HG03139 (cell line): Measurements from ENCODE around the gene KRT34.
"Not testable (repeated sequence)": the region's sequence is repeated elsewhere in the genome, so short reads cannot be mapped to it uniquely, and the experiment has no call there.

Source experiments
- ATAC-seq: cut with Tn5 transposase; IDR thresholded peaks from one replicate; pipeline ENCODE4 v1.9.1; 2021; ENCODE audit not compliant: unreplicated experiment

KRT34 gene

DNA sequence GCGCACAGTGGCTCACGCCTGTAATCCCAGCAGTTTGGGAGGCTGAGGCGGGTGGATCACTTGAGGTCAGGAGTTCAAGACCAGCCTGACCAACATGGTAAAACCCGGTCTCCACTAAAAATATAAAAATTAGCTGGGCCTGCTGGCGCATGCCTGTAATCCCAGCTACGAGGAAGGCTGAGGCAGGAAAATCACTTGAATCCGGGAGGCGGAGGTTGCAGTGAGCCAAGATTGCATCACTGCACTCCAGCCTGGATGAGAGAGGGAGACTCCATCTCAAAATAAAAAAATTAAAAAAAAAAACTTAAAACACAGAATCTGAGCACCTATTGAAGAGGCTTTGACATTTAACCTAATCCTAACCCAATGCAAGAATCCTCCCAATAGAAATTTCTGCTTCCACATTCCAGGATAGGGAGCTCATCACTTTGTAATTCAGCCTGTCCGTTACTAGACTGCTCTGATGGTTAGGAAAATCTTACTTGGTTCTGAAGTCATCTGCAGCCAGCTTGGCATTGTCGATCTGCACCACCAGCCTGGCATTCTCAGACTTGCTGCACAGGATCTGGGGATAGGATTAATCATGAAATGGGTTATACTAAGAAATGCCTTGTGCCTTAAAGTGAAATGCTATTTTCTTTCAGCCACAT, 14.6 kb downstream of the KRT34 start:
- no peak for ATAC-seq

DNA sequence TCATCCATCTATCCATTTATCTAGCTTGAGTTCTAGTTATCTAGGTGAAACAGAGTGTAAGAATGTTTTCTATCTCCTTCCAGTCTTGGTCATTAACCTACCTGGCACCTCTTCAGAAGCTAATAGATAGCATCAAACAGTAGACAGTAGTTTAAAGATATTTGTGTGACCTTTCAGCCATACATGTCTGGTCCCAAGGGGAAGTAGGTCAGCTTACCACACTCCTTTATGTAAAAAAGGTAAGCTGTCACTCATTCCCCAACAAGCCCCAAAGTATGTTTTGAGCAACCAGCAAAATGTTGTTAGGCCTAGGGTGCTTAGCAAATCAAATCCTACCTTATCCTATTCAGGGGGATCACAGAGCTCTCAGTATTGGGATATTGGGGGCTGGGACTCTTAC, 16.0 kb downstream of the KRT34 start:
- ATAC-seq, result no peak

DNA sequence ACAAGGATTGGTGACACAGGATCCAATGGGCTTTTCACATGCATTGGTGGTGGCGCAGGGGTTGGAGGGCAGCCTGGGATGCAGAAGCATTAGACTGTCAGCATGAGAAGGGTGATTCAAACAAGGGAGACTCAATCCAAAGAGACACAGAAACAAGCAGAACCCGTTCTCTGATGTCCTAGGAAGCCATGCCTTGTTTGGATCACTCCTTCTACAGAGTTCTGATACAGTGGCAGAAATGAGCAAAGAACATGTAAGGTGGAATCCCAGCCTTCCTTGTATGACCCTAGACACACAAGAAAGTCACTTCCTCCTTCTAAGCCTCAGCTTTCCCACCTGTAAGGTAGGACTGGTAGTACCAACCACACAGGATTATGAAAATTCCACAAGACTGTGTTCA, 18.2 kb downstream of the KRT34 start:
- ATAC-seq, result no peak

DNA sequence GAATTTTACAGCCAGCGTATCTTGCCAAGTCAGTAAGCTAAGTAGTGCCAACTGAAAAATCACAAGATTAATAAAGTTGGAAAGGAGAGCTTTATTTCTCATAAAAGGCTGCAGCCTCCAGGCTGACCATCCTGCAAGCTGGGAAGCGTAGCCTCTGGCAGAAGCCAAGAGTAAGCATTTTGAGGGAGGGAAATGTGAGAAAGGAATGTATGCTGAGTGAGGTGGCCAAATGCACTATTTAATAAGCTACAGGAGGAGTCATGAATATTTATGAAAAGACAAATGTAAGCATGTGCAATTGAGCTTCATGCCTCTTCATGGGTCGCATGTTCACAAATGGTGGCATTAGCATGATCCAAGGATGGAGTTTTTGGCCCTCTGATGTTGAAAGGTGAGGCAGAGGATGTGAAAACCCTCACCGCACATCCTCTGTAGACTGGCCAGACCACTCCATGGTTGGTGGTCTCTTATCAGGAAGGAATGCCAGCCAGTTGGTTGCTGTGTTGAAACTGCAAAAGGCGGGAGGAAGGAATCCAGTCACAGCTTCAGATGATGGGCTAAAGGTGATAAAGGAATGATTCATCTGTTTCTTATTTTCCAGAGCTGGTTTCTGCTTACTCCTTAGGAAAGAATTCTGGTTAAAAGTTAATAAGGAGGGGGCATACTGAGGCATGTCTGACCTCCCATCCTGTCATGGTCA, 21.7 kb downstream of the KRT34 start:
- no peak for ATAC-seq

DNA sequence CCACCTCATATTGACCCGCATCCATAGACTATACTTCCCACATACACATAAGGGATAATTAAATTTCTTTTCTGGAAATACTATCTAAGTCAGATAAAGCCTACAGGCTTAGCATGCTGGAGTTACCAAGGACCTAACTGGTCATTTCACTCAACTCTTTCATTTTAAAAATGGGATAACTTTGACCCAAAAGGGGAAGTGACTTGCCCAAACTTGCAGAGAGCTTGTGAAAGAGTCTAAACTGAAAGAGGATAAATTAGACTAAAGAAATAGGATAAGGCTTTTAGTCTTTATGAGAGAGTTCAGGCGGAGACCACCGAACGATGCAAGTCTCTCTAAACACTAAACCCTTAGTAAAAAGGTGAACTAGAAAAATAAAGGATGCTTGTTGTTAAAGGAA, 27.6 kb downstream of the KRT34 start:
- ATAC-seq, result no peak

DNA sequence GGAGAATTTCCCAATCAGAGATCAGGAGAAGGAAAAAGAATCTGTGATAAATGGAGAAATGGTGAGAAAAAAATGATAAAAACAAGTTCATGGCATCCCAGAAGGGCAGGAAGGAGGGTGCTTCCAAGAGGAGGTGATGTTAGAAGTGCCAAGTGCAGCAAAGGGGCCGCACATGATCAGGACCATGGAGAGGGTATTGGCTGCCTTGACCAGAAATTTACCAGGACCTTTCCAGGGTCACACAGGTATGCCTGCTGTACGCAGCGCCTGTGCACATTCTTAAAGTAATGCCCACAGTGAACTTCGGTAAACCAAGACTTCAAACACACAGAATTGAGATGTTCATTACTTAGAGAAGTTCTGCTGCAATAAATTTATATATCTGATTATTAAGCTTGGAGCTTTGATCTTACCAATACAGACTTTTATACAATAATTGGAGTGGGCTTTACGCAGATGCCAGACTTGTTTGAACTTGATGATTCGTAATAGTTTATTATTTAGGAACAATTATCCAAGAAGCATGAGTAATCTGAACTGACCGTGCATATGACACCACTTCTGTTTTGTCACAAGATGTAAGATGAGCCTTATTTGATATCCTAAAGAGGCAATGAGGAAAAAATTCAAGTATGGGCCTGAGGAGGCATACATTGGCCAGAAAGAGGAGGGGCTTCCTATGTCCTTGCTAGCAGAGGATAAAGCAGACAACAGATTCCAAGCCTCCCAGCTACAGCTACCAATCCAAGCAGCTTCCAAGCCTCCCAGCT, 29.3 kb downstream of the KRT34 start:
- no peak for ATAC-seq

DNA sequence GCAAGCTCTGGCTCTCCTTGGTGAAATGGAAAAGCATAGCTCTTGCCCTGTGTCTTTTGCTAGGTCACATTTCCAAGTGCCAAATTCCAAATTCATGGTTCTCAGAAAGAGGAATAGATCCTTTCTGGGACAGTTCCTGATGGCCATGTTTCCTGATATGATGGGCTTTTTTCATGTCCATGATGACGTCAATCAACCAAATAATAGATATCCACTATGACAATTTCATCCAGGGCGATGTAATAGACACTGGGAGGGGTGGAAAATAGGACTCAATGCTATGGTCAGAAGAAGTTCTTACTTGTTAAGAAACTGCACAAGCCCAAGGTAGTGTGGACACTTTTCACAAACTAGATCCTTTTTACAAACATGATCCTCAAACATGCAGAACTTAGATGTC, 30.9 kb downstream of the KRT34 start:
- ATAC-seq, result no peak

DNA sequence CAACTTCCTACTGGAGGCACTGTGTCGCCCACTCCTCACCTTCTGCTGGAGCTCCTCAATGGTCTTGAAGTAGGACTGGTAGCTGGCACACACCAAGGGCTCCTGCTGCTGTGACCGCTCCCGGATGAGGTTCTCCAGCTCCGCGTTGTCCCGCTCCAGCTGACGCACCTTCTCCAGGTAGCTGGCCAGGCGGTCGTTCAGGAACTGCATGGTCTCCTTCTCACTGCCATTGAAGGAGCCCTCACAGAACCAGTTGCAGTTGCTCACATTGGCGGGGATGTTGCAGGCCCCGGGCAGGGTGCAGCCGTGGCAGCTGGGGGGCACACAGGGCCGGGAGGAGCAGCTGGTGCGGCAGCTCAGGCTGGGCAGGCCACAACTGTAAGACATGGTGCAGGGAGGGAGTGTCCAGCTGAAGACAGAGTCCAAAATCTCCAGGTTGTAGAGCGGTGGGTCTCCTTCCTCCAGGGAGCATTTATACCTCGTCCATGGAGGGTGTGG, 31.7 kb downstream of the KRT34 start, which contains the start of gene KRT33A:
TSS of gene KRT33A (minus strand) at position 448 of the 498 bp plus-strand sequence. CDS start at position 387, 61 bp downstream.
- ATAC-seq, result not testable (repeated sequence)

DNA sequence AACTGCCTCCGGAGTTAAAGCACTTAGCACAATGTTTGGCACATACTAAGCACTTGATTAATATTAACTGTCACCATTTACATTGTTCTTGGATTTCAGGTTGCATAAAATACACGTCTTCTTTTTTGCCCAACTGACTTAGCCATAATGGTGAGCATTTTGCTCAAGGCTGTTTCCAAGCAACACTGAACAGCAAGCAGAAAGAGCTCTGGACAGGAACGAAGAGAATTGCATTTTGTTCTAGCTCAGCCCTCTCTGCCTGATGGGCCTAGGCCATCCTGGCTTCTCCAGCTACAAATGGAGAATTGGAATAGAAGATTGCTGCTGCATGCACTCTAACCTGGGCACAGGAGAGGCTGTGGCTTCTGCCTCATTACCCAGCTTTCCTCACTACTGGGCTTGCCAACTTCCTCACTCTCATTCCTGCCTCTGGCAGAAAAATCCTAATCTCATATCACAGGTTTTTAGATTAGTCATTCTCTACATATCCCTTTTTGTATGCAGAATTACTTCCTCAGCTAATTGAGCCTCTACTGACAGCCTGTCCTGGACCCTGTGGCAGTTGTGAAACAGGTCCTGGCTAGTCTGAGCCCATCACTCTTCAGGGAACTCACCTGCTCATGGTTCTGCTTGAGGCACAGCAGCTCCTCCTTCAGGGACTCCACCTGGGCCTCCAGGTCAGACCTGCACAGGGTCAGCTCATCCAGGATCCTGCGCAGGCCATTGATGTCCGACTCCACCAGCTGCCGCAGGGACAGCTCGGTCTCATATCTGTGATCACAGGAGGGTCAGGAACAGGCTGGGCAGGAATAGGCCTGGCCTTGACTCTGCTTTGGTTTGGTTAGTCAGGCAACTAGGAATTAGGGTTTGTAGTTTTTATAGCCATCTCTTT, 34.0 kb downstream of the KRT34 start:
- ATAC-seq, result no peak

DNA sequence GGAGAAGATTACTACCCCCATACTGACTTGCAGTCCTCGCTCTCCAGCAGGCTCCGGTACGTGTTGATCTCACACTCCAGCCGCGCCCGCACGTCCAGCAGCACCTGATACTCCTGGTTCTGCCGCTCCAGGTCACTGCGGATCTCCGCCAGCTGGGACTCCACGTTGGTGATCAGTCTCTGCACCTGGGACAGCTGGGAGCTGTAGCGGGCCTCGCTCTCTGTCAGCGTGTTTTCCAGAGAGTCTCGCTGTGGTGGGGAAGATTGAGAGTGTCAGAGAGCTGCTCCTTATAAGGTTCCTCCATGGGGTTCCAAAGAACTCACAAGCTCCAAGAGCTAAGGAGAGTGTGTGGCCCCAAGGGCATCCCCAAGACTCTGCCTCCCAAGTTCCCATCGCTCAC, 35.7 kb downstream of the KRT34 start:
- not testable (repeated sequence) for ATAC-seq

DNA sequence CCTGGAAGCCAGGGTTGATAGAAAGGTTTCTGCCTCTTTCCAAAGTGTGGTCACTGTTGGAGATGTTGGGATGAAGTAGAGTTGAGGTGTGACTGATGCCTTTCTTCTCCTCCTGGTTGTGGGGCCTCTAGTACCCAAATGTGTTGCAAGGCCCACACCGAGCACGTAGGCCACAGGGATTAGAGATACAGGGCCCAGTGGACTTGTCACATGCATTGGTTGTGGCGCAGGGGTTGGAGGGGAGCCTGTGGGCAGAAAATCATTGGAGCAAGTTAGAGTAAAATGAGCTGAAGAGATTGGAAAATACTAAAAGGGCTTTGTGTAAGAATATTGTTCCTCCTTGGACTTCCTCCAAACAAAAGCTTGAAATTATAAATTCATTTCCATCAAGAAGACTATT, 36.1 kb downstream of the KRT34 start:
- no peak for ATAC-seq

DNA sequence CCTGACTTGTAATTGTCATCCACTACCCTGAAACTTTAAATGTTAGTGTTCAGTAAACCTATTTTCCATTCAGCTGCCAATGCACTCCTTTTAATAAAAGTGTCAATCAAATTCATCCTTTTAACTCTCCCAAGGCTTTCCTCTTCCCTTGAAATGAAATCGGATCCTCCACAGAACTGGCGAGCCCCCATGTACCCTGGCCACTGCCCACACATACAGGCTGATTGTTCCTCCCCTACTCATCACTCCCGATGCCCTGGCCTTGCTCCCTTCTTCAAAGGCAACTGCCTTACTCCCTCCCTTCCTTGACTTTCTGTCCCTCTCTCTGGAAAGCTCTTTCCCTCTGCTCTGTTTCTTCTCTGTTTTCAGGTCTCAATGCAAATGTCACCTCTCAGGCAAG, 39.1 kb downstream of the KRT34 start:
- no peak for ATAC-seq

DNA sequence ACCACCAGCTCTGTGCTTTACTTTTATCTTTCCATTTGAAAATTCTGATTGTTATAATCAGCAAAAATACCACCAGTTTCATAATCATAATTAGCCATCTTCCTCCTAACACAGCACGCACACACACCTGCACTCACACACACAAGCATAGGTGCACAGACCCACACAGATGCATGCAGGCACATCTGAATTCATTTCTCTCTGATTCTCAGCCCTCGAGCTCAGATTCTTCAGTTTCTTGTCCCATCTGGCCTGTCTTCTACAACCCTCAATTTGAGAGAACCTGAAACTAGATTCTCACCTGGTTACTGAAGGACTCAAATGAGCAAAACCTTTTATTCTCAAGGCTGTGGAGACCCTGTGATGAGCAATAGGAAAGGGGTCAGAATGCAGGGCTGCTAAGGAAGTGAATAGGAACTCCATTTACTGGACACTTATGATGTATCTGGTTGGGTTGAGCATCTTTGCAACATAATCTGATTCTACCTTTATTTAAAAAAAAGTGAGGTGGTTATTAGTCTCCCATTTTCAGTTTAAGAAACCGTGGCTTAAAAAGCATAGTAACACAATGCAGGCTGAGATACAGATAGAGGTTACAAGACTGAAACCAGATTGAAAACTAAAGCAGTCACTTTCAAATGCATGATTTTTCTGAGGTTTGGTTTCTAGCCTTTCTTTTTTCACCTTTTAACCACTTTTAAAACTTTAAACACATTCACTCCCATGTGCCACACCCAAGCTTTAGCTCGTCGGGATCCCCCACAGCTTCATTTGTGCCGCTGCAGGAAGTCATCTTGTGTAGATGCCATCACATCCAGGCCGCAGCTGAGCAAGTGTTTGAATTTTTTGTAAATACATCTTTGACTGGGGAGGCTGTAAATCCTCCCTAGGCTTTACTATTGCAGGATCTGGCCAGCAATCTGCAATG, 40.9 kb downstream of the KRT34 start:
- ATAC-seq, result no peak

DNA sequence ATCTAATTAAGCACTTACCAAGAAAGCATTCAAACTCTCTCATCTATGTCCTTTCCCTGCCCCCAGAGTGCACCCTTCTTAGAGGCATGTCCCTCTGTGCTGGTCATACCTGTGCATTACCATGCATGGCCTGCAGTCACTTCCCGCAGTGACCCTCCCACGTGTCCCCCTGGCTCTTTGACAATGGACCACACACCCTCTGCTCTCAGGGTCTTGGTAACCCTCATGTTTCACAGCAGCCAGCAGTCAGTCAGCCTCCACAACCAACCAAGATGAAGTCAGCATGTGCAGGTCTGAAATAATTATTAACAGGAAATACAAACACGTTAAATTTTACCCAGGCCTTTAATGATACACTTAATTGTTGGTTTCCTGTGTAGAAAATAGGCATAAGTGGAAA, 41.6 kb downstream of the KRT34 start:
- ATAC-seq, result no peak

DNA sequence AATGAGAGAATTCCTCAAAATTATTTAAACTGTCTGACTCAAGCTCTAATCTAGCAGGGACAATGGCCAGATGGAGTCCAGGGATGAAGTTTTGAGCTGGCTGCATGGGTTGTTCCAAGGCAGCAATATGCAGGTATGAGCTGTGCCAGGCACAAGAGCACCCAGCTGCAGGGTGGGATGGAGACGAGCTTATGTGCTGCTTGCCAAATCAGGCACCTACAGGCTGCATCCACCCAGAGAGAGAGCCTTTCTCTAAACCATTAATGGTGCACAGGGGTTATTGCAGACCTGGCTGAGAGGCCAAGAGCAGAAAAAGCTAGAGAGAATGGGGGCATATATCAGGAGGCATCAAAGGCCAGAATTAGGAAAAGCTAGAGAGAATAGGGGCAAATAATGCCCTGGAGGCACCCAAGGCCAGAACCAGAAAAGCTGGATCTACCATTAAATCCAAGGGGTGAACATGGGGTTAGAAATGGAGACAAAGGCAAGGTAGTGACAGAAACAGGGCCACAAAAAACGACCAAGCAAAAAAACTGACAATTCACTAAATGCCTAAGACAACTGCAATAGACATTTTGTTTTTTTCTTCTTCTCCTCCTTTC, 42.4 kb downstream of the KRT34 start:
- ATAC-seq, result no peak

DNA sequence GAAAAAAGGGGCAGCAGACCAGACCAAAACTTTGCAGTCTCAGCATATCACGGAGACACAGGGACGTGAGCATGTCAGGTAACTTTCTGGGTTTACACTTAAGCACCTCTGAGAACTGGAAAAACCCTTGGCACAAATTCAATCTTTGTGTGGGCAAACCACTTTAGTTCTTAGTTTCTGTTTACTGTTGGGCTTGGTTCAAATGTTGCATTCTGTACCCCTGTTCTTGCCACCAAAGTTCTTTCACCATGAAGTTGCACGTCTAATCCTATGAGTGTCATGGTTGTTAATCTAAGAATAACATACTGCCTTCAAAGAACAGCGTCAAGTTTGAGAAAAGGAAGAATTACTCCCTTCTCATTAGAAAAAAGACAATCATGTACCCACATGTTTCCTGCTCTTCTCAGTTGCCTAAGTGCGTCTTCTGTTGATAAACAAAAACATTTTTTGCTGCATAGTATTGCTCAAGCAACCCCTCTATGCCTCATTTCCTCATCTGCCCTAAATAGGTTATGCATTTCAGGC, 43.1 kb downstream of the KRT34 start:
- ATAC-seq, result no peak

DNA sequence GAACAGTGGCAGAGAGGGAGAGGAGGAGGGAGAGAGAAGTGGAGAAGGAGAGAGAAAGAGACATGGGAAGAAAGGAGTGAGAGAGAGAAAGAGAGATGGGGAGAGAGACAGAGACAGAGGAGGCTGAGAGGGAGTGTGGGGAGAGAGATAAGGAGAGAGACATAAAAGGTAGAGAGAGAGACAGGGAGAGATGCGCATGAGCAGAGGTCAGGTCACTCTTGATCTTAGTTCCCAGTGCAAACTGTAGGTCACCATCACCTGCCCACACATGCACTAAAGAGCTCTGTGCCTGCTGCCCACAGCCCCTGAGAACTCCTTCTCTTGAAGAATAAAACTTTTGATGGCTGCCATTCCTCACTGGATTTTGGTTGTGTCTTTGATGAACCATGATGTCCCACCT, 46.4 kb downstream of the KRT34 start:
- ATAC-seq, result no peak

DNA sequence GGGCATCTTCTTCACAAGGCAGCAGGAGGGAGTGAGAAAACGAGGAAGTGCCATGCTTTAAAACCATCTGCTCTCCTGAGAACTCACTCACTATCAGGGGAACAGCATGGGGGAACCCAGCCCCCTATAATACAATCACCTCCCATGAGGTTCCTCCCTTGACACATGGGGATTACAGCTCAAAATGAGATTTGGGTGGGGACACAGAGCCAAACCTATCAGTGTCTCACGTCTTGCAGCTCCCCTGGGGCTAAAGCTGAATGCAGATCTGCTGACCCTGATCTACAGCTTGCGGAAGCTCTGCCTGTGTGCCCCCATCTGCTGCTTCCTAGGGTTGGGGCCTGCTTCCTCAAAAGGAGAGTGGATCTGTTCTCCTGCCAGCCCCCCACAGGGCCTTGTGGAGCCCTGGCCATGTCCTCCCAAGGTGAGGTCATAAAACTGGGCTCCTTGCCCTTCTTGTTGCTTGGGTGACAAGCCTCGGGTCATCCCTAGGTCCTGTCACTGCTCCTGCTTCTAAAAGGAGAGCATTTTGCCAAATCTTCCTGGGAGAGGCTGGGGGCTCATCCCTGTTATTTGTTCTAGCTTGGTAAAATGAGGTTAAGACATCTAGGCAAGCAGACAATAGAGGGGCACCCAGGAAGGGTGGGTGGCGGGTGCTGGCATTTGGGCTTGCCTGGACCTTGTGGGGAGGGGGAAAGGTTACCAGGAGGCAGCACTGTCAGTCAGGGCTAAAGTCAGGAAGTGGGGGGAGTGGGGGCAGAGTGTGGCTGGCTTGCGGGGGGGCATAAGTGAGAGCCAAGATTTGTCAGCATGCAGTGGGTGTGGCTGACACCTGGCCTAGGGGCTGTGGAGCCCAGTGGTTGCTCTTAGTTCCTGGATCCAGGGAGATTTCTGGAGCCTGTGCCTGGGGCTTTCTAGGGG, 47.5 kb downstream of the KRT34 start:
- ATAC-seq, result no peak
